IPS-18c (cell line): ENCODE results near the gene FOLR1.
A peak's percentile ranks its signal among the peaks of the same experiment; 100 is the strongest.

ENCODE experiments used
- H3K4me3 ChIP-seq: 2 replicates; pipeline ENCODE4 v1.7.0; 2013; ENCODE audit warnings: low read depth, mild to moderate bottlenecking, low read length, moderate library complexity; ENCODE audit not compliant: insufficient read depth
- H3K9me3 ChIP-seq: one replicate; pipeline ENCODE4 v1.6.1; 2013; ENCODE audit warnings: mild to moderate bottlenecking, low read length, moderate library complexity; ENCODE audit not compliant: control insufficient read depth, insufficient read depth

FOLR1 gene

DNA sequence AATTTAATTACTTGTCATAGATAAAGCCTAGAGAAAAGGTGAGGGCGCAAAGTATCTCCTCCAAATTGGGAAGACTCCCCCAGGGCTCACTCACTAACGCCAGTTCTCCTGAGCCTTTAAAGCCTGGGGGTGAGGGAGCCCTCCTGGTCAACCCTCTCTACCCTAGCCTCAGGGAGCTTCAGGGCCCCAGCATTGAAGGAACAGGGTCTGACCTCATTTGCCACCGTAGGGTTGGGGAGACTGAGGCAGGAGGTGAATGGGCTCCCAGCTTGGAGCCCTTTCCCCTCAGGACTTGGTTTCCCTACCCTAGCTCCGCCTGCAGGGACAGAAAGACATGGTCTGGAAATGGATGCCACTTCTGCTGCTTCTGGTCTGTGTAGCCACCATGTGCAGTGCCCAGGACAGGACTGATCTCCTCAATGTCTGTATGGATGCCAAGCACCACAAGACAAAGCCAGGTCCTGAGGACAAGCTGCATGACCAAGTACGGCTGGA, 26.4 kb downstream of the FOLR1 start:
- peaks cover 2% of the 10 kb centered on the region for H3K9me3 ChIP-seq
- H3K4me3 ChIP-seq = no peak overlapping the region

DNA sequence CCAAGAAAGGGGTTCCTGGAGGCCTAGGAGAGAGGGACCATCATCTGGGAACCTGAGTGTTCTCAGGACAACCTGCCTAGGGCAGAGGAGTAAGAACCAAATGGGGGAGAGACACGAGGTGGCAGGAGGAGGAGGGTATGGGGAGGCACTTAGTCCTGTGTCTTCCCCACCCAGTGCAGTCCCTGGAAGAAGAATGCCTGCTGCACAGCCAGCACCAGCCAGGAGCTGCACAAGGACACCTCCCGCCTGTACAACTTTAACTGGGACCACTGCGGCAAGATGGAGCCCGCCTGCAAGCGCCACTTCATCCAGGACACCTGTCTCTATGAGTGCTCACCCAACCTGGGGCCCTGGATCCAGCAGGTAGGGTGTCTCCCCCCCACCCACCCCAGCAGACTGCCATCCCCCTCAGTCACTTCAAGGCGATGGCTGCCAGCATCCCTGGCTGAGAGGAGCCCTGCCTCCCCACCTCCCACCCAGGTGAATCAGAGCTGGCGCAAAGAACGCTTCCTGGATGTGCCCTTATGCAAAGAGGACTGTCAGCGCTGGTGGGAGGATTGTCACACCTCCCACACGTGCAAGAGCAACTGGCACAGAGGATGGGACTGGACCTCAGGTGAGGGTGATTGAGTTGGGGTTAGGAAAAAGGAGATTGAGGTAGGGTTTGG, 28.9 kb downstream of the FOLR1 start:
- Histone ChIP-seq H3K9me3 (peaks cover 2% of the 10 kb centered on the region), H3K4me3 (no peak overlapping the region)

DNA sequence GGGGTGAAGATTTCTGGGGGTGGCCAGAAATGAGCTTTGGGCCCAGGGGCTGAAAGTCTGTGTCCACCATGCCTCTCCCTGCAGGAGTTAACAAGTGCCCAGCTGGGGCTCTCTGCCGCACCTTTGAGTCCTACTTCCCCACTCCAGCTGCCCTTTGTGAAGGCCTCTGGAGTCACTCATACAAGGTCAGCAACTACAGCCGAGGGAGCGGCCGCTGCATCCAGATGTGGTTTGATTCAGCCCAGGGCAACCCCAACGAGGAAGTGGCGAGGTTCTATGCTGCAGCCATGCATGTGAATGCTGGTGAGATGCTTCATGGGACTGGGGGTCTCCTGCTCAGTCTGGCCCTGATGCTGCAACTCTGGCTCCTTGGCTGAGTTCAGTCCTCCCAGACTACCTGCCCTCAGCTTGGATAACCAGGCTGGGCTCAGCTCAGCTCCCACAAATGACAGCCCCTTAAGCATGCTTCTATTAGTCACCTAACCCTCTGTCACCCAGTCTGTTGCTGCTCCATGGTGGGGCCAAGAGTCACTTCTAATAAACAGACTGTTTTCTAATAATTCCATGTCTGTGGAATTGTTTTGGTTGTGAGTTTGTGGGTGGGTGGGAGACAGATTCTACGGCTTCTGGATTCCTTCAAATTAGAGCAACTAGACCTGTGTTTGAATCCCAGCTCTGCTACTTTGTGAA, 29.6 kb downstream of the FOLR1 start:
- peaks cover 2% of the 10 kb centered on the region for H3K9me3 ChIP-seq
- no peak overlapping the region for H3K4me3 ChIP-seq

DNA sequence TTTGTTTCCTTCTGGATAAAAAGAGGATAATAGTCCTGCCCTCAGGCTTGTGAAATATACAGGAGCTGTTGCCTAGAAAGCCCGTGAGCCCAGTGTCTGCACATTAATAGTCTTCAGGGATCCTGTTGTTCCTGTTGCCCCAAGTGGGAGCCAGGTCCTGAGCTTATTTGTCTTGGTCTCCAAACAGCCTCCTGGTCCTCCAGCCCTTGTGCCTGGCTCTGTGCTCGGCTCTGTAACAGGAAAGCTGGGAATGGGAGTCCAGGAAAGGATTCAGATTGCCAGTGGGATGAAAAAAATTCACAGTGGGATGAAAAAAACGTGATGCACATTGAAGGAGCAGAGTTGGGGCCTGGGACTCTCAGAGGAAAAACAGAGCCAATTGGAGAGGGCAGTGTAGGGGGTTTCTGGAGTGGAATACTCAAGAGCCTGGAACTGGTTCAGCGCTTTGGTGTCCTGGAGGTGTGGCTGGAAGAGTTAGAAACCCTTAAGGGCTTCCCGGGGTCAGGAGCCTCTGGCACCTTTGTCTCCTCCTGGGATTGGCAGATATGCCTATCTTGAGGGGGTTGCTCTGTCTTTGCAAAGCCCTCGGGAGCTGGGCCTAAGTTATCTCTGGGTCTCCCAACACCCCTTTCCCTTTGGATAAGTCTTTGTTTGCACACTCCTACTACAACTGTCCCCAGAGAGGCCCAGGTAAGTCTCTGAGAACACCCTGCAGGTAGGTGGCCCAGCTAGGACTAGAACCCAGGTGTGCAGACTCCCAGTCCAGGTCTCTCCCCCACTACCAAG, 30.4 kb downstream of the FOLR1 start:
- H3K9me3 ChIP-seq = peaks cover 2% of the 10 kb centered on the region
- H3K4me3 ChIP-seq = peak overlapping the region; percentile 57

DNA sequence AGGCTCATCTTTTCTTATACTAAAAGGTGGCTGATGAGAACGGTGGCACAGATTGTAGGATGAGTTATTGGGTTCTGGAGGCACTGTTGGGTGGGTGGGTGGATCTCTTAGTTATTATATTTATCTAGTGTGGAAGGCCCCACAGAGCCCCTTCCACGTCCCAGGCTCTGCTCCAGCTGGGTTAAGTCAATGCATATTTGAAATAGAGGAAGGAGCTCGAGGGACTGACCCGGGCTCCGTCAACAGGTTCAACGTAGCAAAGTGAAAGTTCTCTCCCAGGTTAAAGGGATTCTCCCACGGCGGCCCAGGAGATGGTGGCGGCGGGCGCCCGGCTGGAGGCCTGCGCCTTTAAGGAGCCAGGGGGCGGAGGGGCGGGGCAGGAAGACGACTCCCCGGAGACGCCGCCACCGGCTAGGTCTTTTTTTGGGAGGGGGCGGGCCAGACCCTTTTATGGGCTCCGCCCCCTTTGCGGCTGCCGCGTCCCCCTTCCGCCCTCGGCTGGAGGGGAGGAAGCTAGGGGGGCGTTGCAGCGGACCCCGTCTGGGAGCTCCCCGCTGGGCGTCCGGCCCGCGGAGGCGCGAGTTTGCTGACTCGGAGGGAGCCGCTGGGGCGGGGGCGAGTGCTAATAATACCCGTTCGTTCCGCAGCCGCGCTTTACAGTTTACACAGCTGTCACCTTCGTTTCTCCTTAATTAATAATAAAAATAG, 31.1 kb downstream of the FOLR1 start:
- H3K9me3 ChIP-seq = peaks cover 2% of the 10 kb centered on the region
- H3K4me3 ChIP-seq = peak overlapping the region; percentile 83

DNA sequence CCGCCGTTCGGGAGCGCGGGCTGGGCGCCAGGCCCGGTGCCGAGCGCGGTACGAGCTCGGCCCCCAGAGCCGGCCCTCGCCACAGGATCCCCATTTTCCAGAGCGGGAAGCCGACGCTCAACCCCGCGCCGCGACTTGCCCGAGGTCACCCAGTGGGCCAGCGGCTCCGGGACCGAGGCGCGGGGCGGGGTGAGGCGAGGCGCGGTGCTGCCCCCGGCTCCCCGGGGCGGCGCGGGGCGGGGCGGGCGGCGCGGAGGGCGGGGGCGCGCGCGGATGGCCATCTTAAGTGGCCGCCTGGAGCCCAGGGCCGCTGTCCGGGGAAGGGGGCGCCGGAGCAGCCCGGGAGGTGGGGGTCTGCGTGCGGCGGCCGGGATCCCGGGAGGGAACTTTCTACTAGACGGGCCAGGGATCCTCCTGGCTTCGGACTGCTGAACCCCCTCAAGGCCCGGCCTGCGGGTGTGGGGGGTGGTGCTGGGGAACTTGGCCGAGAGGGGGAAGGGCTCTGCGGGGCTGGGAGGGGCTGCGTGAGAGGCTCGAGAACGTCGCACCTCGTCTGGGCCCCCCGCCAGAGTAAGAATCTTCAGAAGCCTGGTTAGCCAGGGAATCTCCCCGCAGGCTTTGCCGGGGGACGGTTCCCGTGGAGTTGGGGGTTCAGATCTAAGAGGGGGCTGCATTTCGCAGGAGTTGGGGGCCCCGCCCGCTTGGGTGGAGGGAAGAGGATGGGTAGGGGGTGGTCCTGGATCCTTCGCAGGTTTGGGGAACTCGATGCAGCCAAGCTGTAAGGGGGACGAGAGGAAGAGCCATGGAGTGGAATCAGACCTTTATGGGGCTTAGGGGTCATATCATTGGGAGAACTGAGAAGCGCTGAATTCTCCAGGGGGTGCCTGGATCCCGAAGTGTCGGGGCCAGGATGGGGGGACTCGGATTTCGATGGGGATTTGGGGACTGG, 31.9 kb downstream of the FOLR1 start:
- Histone ChIP-seq H3K4me3 (peak overlapping the region; percentile 83), H3K9me3 (peaks cover 2% of the 10 kb centered on the region)

DNA sequence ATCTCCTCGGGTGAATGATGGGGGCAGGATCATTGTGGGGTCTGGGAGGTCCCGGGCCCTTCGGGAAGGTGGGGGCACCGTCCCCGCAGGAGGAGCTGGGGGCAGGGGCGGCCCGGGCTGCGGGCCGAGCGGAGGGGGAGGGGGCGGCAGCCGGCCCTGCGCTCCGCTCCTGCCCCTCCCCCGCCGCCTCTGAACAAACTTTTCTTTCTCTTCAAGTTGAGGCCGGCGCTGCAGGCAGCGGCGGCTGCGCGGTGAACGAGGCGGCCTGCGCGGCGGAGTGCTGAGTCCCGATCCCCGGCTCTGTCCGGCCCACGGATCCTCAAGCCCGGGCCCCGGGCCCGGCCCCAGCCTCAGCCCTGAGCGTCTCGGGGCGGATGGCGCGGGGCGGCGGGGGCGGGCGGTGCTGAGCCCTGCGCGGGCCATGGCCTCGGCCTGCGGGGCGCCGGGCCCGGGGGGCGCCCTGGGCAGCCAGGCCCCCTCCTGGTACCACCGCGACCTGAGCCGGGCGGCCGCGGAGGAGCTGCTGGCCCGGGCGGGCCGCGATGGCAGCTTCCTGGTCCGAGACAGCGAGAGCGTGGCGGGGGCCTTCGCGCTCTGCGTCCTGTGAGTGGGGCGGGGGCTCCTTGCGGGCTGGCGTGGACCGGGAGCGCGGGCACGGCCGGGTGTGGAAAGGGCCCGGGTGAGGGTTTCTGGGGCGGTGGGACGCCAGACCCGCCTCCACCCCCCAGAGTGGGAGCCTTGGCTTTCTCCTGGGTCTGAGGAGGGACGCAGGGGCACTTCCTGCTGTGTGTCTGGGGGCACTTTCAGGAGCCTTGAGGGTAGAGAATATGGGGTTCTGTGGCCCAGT, 32.8 kb downstream of the FOLR1 start, which contains the start of gene INPPL1:
INPPL1 (plus strand) TSS at position 204 of the 847 bp plus-strand sequence; CDS start at position 422, 218 bp downstream.
- H3K4me3 ChIP-seq = peak within 1 kb of the TSS; percentile 83
- H3K9me3 ChIP-seq = peaks cover under 1% of the 10 kb centered on the region

DNA sequence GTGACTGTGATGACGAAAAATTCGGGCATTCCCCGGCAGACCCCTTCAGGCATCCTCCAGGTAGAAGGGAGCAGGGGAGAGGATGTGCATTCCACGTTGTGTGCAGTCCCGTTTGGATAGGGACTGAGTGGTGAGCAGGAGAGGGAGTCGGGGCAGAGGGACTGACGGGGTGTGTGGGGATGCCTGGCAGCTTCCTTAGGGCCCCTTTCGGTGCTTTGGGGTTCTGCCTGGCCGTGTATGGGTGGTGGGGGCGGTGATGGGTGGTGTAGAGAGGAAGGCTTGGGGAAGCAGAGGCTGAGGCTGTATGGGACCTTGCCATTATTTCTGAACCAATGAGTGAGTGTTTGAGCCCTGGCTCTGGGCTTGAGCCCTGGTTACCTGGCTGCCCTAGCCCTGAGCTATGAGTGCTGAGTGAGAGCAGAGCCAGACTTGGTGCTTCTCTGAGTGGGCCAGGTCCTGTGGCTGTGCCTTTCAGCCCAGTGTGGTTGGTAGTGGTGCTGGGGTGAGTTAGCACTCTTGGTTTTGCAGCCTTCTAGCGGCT, 33.5 kb downstream of the FOLR1 start:
- Histone ChIP-seq H3K9me3 (no peaks in the 10 kb centered on the region), H3K4me3 (peak overlapping the region; percentile 83)

DNA sequence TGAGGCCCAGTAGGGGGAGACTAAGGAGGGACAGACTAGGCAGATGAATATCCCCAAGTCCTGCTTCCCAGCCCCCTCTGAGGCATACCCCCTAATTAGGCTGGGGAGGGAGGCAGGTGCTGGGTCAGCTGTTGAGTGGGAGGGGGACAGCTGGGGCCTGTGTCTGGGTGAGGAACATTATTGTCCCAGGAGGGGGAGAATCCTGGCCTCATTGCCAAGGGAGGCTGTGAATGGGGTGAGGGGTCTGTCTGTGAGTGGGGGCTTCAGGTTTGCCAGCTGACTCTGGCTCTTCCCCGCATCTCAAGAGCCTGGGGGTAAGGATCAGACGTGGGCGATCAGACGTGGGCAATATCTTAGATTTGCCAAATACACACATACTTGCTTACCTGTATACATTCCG, 34.8 kb downstream of the FOLR1 start:
- no peaks in the 10 kb centered on the region for H3K9me3 ChIP-seq
- H3K4me3 ChIP-seq = no peak overlapping the region

DNA sequence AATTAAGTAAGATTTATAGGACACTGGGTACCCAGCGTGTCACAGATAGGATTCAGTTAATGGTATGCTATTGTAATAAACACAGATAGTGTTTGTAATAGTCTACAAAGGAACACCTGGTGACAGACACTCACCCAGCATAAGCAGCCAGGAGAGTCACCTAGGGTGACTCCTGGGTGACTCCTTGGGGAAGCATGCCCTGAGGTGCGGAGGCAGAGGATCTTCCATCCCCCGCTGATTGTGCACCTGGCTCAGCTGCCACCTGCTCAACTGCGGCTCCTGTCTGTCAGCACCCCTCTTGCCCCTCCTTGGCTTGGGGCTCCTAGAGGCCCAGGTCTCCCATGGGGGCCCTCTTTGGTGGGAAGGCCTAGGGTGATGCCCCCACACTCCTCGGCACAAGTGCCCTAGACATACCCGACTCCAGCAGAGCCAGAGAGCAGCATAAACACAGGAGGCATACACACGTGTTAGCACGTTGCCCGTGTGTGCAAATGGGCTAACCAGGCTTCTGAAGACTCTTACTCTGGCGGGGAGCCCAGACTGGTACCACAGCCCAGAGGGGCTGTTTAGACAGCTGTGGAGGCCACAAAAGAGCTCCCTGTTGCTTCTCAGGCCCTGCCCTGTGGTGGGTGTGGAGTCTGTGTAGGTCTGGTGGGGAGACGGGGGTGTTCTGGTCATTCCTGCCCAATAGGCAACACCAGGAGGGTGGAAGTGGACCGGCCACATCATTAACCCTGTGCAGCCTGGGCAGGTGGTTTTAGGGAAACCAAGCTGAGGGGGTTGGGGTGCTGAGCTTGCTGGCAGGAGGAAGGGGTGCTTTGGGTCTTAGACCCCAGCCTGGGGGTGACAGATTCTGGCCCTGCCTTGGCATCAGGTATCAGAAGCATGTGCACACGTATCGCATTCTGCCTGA, 35.6 kb downstream of the FOLR1 start:
- no peak overlapping the region for H3K4me3 ChIP-seq
- no peaks in the 10 kb centered on the region for H3K9me3 ChIP-seq

DNA sequence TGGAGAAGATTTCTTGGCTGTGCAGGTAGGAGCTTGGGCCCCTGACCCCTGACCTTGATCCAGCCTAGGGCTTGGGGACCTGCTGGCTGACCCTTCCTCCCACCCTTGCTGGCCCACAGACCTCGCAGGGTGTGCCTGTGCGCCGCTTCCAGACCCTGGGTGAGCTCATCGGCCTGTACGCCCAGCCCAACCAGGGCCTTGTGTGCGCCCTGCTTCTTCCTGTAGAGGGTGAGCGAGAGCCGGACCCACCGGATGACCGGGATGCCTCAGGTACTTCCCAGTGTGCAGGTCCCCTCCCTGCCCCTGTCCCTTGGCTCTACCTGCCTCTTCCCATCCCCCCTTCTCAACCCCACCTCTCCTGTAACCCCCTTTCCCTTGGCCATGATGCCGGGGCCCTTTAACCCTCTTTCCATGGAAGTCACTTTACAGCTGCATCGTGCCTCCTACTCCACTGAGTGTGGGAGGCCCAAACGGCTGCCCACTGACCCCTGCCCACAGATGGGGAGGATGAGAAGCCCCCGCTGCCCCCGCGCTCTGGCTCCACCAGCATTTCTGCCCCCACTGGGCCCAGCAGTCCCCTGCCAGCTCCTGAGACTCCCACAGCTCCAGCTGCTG, 36.4 kb downstream of the FOLR1 start:
- H3K9me3 ChIP-seq = no peaks in the 10 kb centered on the region
- no peak overlapping the region for H3K4me3 ChIP-seq

DNA sequence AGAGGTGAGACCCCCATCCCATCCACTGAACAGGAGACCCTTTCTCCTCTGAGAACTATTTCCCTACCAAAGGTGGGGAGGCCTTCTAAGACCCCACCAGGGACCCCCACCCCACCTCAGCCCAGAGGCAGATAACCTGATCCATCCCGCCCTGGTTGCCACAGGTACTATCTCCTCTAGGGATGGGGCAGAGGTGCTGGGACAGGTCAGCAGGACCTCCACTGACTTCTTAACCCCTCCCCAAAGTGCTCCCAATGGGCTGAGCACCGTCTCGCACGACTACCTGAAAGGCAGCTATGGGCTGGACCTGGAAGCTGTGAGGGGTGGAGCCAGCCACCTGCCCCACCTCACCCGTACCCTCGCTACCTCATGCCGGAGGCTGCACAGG, 36.9 kb downstream of the FOLR1 start:
- no peaks in the 10 kb centered on the region for H3K9me3 ChIP-seq
- no peak overlapping the region for H3K4me3 ChIP-seq

DNA sequence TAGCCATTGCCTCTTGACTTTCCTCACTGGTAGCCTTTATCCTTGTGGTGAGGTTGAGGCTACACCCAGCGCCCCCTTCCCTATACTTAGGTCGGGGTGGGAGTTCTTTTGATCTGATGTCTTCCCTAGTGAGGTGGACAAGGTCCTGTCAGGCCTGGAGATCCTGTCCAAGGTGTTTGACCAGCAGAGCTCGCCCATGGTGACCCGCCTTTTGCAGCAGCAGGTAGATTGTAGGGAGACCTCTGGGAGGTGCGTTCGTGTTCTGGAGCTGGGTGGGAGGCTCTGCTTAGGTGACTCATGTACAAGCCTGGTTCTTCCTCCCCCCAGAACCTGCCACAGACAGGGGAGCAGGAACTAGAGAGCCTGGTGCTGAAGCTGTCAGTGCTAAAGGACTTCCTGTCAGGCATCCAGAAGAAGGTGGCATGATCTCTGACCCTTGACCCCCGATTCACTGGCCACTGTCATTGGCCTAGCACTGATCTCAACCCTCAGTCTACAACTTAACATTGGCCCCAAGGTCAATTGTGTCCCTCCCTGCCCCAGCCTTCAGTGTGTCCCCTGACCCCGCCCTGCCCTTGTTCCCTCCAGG, 37.5 kb downstream of the FOLR1 start:
- H3K9me3 ChIP-seq = no peaks in the 10 kb centered on the region
- no peak overlapping the region for H3K4me3 ChIP-seq
